Caco-2 (cell line): ENCODE measurements around the gene SLC14A1. TPM values are rescaled to one million over a fixed set of nuclear protein-coding genes. Genes with fewer than 3 reads are reported as not detected.

Source experiments
- BruUV-seq: library from RNA; stranded (reverse); fragments of 400-500 nt; replicated peaks from 2 replicates; lab custom pipeline; 2021; lab: Mats Ljungman, UMichigan
- CTCF ChIA-PET: fragments of 300-600 bp; sonication (Branson Sonifier 250); formaldehyde crosslinking; loops from one replicate; lab custom pipeline; 2022; ENCODE audit warnings: antibody characterized with exemption; lab: Charles Lee
- POLR2A ChIA-PET: fragments of 300-600 bp; sonication (Branson Sonifier 250); formaldehyde crosslinking; loops from one replicate; lab custom pipeline; 2022; ENCODE audit warnings: antibody characterized with exemption; lab: Charles Lee
- DNase-seq, 2 experiments: peaks; one replicate each; pipeline versions ENCODE4 v3.0.0 to v3.0.0-alpha.2; 2020 to 2022
- H3K27me3 ChIP-seq: replicated peaks from 2 replicates; pipeline ENCODE4 v1.6.0; 2011; ENCODE audit warnings: low read length; ENCODE audit not compliant: control insufficient read depth, insufficient read depth
- H3K36me3 ChIP-seq: 2 replicates; pipeline ENCODE4 v1.5.1; 2011; ENCODE audit warnings: low read length; ENCODE audit not compliant: control insufficient read depth, insufficient read depth
- H3K4me1 ChIP-seq: fragments of 250-450 bp; sonication (Bioruptor Pico); 2 replicates; pipeline ENCODE4 v1.5.1; 2020; ENCODE audit warnings: mild to moderate bottlenecking
- H3K4me3 ChIP-seq: 2 replicates; pipeline ENCODE4 v1.5.1; 2011; ENCODE audit warnings: low read depth, mild to moderate bottlenecking, control low read depth, low read length
- H3K9me3 ChIP-seq: fragments of 250-450 bp; sonication (Bioruptor Pico); 2 replicates; pipeline ENCODE4 v1.5.1; 2020; ENCODE audit warnings: mild to moderate bottlenecking, moderate library complexity
- H3K27ac Mint-ChIP-seq: one replicate; pipeline ENCODE4 v1.8.0; 2022; ENCODE audit warnings: mixed read lengths; ENCODE audit not compliant: unreplicated experiment
- H3K27me3 Mint-ChIP-seq: one replicate; pipeline ENCODE4 v1.8.0; 2022; ENCODE audit warnings: mixed read lengths; ENCODE audit not compliant: insufficient read depth, unreplicated experiment
- H3K36me3 Mint-ChIP-seq: one replicate; pipeline ENCODE4 v1.8.0; 2022; ENCODE audit warnings: mild to moderate bottlenecking, mixed read lengths; ENCODE audit not compliant: insufficient read depth, unreplicated experiment
- H3K4me1 Mint-ChIP-seq: one replicate; pipeline ENCODE4 v1.8.0; 2022; ENCODE audit warnings: low read depth, mixed read lengths; ENCODE audit not compliant: unreplicated experiment
- H3K4me3 Mint-ChIP-seq: one replicate; pipeline ENCODE4 v1.8.0; 2022; ENCODE audit warnings: mild to moderate bottlenecking, moderate library complexity, mixed read lengths; ENCODE audit not compliant: unreplicated experiment
- H3K9me3 Mint-ChIP-seq: one replicate; pipeline ENCODE4 v1.8.0; 2022; ENCODE audit warnings: mixed read lengths; ENCODE audit not compliant: unreplicated experiment
- intact Hi-C: fragments of 100-400 bp; cut with micrococcal nuclease; formaldehyde crosslinking; loops from one replicate; pipeline ENCODE4 v1.10.0; 2022; ENCODE audit not compliant: unreplicated experiment
- total RNA-seq: library from RNA; stranded (reverse); gene quantifications from 2 replicates; pipeline ENCODE4 v1.2.3, GENCODE V29; 2022
- TF ChIP-seq, protein P1 (sequence below), 2 experiments: fragments of 200-600 bp in 1 of 2; IDR thresholded peaks; 1 replicate in 1 of 2; 2 replicates in 1 of 2; pipeline versions ENCODE4 v1.5.1 to v1.8.0; 2011 to 2022; ENCODE audit warnings: antibody characterized with exemption in 1 of 2, control low read depth in 1 of 2, inconsistent platforms in 1 of 2, low read depth in 1 of 2, low read length in 1 of 2, mild to moderate bottlenecking in 1 of 2, moderate library complexity in 1 of 2; ENCODE audit not compliant: insufficient read depth in 1 of 2, severe bottlenecking in 1 of 2, unreplicated experiment in 1 of 2

Gene SLC14A1
- total RNA-seq, 1 experiment from 2014 or later: not detected

DNA sequence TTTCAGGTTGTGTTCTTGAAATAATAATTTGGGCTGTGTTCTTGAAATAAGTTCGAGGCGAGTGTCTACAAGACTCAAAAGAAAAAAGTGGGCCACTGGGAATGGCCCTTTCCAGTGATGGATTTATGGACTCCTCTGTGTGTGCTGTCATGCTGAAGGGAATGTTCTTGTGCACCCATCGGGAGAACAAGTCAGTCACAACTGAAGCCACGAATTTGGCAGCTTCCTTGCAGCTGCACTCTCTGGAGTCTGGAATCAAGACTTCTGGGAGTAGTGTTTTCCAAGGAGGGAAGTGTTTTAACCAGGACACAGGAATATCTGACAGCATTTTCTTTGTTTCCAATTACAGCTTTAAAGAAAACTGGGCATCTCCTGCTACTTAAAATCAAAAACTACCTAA, 620 bp downstream of the SLC14A1 start:
- Histone ChIP-seq H3K4me1 (no peaks in the 10 kb centered on the region), H3K4me3 (no peak overlapping the region), H3K9me3 (no peaks in the 10 kb centered on the region), H3K27me3 (no peaks in the 10 kb centered on the region), H3K36me3 (no peaks in the 10 kb centered on the region)
- no TSS peak for BruUV-seq
- H3K9me3 Mint-ChIP-seq: no peaks in the 10 kb centered on the region
- no peak for DNase-seq
- H3K27me3 Mint-ChIP-seq: no peaks in the 10 kb centered on the region
- intact Hi-C loops: no loop called here
- ChIA-PET CTCF (no interaction called here), POLR2A (no interaction called here)
- no peak overlapping the region for H3K4me3 Mint-ChIP-seq
- no peaks in the 10 kb centered on the region for H3K36me3 Mint-ChIP-seq
- TF ChIP-seq, protein P1, sequence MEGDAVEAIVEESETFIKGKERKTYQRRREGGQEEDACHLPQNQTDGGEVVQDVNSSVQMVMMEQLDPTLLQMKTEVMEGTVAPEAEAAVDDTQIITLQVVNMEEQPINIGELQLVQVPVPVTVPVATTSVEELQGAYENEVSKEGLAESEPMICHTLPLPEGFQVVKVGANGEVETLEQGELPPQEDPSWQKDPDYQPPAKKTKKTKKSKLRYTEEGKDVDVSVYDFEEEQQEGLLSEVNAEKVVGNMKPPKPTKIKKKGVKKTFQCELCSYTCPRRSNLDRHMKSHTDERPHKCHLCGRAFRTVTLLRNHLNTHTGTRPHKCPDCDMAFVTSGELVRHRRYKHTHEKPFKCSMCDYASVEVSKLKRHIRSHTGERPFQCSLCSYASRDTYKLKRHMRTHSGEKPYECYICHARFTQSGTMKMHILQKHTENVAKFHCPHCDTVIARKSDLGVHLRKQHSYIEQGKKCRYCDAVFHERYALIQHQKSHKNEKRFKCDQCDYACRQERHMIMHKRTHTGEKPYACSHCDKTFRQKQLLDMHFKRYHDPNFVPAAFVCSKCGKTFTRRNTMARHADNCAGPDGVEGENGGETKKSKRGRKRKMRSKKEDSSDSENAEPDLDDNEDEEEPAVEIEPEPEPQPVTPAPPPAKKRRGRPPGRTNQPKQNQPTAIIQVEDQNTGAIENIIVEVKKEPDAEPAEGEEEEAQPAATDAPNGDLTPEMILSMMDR (IDR thresholded peaks at IDR 0.05; ENCODE audit: insufficient read depth in 1 of 2, low read depth in 1 of 2, low read length in 1 of 2, severe bottlenecking in 1 of 2, unreplicated experiment in 1 of 2): no peak
- no peak overlapping the region for H3K27ac Mint-ChIP-seq
- H3K4me1 Mint-ChIP-seq: no peaks in the 10 kb centered on the region

DNA sequence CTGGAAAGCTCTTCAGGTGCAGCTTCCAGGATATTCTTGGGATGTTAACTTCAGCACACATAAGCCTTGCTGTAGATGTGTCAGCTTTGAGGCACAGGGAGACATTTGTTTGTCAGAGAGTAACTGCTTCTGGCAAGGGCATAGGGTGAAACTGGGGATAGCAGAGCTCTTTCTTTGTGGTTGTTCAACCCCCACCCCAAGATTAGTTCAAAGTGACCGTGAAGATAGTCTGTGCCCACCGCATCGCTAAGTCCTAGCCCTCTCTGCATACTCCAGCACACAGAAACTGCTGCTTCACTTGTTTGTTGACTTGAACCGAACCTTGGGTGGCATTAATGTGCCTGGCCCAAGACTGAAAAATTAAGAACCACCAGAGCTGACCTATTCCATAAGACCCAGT, 1.4 kb downstream of the SLC14A1 start:
- DNase-seq: no peak
- H3K4me3 ChIP-seq: no peak overlapping the region
- no peaks in the 10 kb centered on the region for H3K9me3 ChIP-seq
- no peaks in the 10 kb centered on the region for H3K4me1 ChIP-seq
- no peaks in the 10 kb centered on the region for H3K9me3 Mint-ChIP-seq
- TF ChIP-seq, protein P1 (IDR thresholded peaks at IDR 0.05; ENCODE audit: insufficient read depth in 1 of 2, low read depth in 1 of 2, low read length in 1 of 2, severe bottlenecking in 1 of 2, unreplicated experiment in 1 of 2): no peak
- no peaks in the 10 kb centered on the region for H3K36me3 Mint-ChIP-seq
- no peaks in the 10 kb centered on the region for H3K4me1 Mint-ChIP-seq
- H3K27ac Mint-ChIP-seq: no peak overlapping the region
- no peaks in the 10 kb centered on the region for H3K27me3 ChIP-seq
- no peaks in the 10 kb centered on the region for H3K36me3 ChIP-seq
- H3K27me3 Mint-ChIP-seq: no peaks in the 10 kb centered on the region
- ChIA-PET CTCF (no interaction called here), POLR2A (no interaction called here)
- intact Hi-C loops: no loop called here
- no TSS peak for BruUV-seq
- no peak overlapping the region for H3K4me3 Mint-ChIP-seq

DNA sequence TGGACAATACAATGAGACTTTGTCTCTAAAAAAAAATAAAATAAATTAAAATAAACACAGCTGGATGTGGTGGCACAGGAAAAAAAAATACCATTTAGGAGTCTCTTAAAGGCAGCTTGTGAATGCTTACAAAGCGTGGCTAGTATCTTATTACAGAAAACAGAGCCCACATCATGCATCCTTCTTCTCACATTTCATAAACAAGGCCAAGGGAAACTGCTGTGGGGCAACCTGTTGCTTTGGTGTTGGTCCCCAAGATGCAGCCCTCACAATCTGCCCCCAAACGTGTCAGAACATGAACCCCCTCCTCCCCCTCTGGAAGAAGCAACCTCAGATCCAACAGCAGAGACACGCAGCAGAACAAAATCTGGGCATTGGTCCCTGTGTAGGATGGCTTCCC, 2.6 kb downstream of the SLC14A1 start:
- DNase-seq: no peak
- H3K4me3 ChIP-seq: no peak overlapping the region
- Mint-ChIP-seq H3K36me3 (no peaks in the 10 kb centered on the region), H3K4me3 (no peak overlapping the region), H3K27ac (no peak overlapping the region), H3K27me3 (no peaks in the 10 kb centered on the region), H3K4me1 (no peaks in the 10 kb centered on the region), H3K9me3 (no peaks in the 10 kb centered on the region)
- intact Hi-C loops: no loop called here
- ChIA-PET POLR2A (no interaction called here), CTCF (no interaction called here)
- H3K9me3 ChIP-seq: no peaks in the 10 kb centered on the region
- H3K27me3 ChIP-seq: no peaks in the 10 kb centered on the region
- no TSS peak for BruUV-seq
- no peaks in the 10 kb centered on the region for H3K36me3 ChIP-seq
- H3K4me1 ChIP-seq: no peaks in the 10 kb centered on the region
- TF ChIP-seq, protein P1 (IDR thresholded peaks at IDR 0.05; ENCODE audit: insufficient read depth in 1 of 2, low read depth in 1 of 2, low read length in 1 of 2, severe bottlenecking in 1 of 2, unreplicated experiment in 1 of 2): no peak
